ENCODE measurements around the gene MAP3K12. TPM values are rescaled to one million over a fixed set of nuclear protein-coding genes. Genes with fewer than 3 reads are reported as not detected.

Gene MAP3K12
- total RNA-seq, 1 donor from 2014 or later, result 12.2 TPM

GRCh38 chr12:53508534-53509170 lies 9.4 kb upstream of the MAP3K12 start:
- DNase-seq (ENCODE audit: low spot score), result no peak

GRCh38 chr12:53507603-53507885 lies 8.3 kb upstream of the MAP3K12 start:
- no peak for DNase-seq (ENCODE audit: low spot score)

- no peak for DNase-seq (ENCODE audit: low spot score)
Observed at GRCh38 chr12:53506881-53507602, 7.8 kb upstream of the MAP3K12 start, which contains the start of gene NPFF. Gene NPFF (minus strand): TSS chr12:53507484. CDS start chr12:53507474, 10 bp downstream.

GRCh38 chr12:53506450-53506785 lies 7.2 kb upstream of the MAP3K12 start:
- no peak for DNase-seq (ENCODE audit: low spot score)

DNA sequence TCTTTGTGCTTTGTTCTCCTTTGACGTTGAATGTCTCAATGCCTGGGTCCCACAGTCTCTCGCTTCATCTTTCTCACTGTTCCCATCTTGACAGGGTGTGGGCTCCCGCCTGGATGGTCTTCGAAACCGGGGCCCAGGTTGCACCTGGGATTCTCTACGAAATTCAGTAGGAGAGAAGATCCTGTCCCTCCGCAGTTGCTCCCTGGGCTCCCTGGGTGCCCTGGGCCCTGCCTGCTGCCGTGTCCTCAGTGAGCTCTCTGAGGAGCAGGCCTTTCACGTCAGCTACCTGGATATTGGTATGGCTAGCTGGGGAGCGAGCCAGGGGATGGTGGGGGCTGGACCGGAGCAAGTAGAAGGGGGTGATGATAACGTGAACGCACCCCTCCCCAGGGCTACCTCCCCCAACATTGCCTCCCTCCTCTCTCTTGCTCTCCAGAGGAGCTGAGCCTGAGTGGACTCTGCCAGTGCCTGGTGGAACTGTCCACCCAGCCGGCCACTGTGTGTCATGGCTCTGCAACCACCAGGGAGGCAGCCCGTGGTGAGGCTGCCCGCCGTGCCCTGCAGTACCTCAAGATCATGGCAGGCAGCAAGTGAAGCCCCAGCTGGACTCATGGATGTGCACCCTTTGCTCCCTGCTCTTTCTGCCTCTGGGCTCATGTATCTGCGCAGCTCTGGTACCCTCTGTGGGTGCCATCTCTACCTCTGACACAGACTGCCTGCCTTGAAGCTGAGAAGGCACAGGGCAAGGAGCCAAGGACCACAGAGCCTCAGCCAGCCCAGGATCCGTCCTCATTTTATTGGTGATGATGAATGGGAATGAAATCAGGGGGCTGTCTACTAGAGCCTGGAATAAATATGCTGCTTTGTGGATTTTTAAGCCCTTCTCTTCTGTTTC lies 6.5 kb upstream of the MAP3K12 start:
- DNase-seq (ENCODE audit: low spot score), result no peak

DNA sequence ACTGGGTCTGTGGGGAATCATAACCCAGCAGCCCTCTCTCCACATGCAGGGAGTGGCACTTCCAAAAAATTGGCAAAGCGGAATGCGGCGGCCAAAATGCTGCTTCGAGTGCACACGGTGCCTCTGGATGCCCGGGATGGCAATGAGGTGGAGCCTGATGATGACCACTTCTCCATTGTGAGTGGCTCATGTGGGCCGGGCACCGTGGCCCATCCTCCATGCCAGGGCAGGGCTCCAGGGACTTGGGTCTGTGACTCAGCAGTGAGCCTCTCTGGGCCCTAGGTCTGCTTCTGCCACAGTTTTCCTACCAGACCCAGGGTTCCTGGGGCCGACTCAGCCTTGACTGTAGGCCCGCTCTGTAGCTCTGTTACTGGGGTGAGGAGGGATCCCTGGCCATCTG lies 5.8 kb upstream of the MAP3K12 start:
- DNase-seq (ENCODE audit: low spot score), result no peak

GRCh38 chr12:53504004-53504920 lies 5.0 kb upstream of the MAP3K12 start:
- DNase-seq (ENCODE audit: low spot score), result no peak

DNA sequence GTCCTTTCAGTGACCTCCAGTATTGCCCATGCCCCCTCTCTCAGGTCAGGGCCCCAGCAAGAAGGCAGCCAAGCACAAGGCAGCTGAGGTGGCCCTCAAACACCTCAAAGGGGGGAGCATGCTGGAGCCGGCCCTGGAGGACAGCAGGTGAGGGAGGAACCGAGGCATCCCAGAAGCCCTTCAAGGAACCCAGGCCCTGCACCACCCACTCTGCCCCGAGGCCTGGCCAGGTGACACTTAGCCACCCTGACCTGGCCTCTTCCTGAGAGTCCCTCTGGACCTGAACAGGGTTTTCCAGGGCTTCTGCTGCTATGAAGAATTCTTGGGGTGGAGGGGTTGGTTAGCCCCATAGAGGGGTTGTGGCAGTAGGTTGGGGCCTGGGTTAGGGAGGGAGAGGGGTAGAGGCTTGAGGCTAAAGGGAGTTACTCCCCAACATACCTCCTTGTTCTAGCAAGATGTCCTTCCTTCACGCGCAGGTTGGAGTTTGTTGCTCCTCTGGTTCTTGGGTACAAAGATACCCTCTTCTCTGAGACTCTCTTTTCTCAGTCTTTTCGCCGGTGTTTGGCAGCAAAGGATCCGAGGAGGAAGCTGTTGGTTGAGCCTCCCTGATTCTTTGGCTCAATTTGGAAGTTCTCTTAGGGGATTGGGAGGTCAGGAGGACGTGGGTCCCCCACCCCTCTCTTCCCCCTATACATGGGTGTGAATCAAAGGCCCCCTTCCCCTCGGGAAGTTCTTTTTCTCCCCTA lies 3.9 kb upstream of the MAP3K12 start:
- DNase-seq (ENCODE audit: low spot score), result no peak

DNA sequence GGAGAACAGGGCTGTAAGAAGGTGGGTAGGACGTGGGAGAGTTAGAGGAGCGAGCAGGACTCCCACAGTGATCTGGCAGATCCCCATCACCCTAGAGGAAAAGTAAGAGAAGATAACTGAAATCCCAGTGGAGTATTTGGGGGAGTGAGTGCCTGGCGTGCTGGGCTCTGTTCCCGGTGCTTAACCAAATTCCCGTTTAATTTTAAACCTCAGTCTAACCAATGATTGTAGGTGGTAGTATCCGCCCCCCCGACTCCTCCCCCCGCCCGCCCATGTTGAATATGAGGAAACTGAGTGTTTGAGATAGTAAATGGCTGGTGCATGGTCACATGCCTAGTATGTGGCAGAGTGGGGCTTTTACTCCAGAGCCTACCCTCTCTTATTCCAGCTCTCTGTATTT lies 3.1 kb upstream of the MAP3K12 start:
- DNase-seq (ENCODE audit: low spot score), result no peak

- no peak for DNase-seq (ENCODE audit: low spot score)
Observed at GRCh38 chr12:53501615-53502181, 2.4 kb upstream of the MAP3K12 start.

DNA sequence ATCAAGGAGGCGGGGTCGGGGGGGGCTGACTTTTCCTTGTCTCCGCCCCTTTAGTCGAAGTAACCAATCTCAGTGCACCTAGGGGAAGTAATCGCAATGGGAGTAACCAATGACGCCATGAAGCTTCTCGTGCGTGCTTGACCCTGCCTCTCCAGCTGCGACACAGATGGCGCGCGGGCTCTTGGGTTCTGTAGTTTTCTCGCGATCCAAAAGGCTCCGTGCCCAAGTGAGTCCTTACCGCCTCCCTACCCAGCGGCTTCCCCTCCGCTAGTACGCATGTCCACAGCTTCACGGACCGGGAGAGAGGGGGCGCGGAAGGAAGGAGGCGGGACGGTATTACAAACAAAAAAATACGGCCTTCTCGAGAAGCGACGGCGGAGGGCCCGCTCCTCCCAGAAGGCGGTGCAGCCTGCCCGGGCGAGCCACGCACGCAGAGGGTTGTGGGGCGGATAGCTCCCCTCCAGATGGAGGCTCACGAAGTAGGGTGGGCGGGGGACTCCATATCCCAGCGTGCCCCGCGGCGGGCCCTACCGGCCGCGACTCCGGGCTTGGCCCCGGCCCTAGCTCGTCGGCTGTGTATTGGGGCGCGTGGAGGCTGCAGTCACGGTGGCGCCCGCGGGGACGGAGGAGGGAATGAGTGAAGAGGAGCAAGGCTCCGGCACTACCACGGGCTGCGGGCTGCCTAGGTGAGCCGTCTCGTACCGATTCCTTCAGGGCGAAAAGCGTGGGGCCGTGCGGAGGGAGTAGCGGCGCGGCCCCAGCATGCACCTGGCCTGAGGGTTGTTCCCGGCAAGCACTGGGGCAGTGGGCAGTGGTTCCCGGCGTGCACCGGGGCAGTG lies 1.7 kb upstream of the MAP3K12 start, which contains the start of gene TARBP2:
TSS of gene TARBP2 (plus strand) at position 508 of the 839 bp plus-strand sequence. CDS start at position 634, 126 bp downstream.
- peak; percentile 98 for DNase-seq (ENCODE audit: low spot score)

- DNase-seq (ENCODE audit: low spot score), result no peak
Observed at GRCh38 chr12:53500142-53500775, 1.0 kb upstream of the MAP3K12 start.

DNA sequence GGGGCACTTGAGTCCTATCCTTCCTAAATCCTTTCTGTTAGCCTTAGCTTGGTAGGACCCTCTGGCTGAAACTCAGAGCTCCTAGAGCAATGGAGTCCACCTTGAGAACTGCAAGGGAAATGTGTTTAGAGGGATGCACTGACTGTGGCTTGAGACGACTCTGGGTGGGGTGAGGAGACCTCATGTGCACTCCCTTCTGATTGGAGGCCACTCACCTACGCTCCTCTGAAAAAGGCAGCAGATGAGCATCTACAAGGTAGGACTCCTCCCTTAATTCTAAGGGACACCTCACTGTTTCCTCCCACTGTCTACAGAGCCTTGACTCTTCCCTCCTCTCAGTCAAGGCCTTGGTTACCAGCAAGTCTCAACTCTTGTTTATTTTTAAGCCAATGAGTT lies 1.0 kb downstream of the MAP3K12 start:
- no peak for DNase-seq (ENCODE audit: low spot score)

DNA sequence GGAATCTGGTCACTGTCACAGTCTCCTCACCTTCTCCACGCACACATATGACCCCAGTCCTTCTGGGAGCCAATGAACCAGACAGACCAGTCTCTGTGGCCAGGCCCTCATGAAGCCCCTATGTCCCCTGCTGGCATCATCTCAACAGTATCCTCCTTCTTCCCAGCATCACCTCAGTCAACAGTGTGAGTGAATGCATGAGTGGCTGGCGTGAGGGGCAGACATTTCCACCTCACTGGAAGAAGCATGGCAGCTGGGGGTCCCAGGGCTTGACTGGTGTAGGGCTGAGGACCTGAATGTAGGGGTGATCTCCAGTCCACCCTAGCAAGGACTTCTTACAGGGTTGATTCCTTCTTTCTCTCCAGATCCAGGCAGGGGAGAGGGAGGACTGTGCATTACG lies 1.8 kb downstream of the MAP3K12 start:
- peak; percentile 73 for DNase-seq (ENCODE audit: low spot score)

DNA sequence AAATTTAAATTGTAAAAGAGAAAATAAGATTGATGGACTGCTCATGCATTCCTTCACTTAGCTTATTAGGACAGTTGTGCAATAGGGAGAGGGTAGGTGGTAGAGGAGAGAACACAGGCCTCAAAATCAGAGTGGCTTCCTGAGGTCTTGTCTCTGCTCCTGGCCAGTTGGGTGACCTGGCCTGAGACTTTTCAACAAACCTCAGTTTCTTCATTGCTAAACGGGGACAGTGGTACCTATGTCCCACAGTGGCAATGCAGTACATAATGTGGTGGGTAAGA lies 2.6 kb downstream of the MAP3K12 start:
- no peak for DNase-seq (ENCODE audit: low spot score)

GRCh38 chr12:53495903-53496751 lies 3.1 kb downstream of the MAP3K12 start:
- DNase-seq (ENCODE audit: low spot score), result peak; percentile 62

DNA sequence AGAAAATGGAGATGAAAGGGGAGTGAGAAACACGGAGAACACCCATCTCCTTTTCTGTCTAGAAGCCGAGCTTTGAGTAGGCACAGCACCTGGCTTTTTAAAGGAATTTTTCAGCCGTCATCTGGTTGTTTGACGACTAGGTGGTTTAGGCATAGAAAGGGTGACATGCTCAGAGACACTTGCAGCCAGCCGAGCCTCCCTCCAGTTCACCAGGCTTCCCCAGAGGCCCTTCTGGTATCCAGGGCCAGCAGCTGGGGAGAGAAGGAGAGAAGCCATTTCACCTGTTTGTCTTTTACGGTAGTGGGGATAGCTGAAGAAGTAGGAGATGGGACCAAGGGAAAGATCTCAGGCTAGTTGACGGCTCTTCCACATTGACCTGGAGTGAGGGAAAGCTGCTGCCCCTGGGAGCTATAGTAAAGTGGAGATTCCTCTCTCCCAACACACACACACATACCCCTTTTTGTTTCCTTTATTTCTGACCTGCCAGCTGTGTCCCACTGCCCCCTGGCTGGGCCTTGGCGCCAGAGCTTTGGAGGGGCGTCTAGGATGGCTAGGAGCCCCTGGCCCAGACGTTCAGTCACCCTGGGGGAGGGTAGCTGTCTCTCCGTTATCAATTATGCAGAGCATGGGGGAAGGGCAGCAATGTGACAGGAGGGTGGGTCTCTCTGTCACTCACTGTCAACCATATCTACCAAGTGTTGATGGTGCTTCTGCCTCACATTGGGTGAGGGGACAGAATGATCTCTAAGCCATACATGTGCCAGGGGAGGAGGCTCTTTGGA lies 5.5 kb downstream of the MAP3K12 start:
- DNase-seq (ENCODE audit: low spot score), result peak; percentile 53

Data from mesenteric fat pad (tissue), 1 donor.